CD4-positive, alpha-beta T cell treated with Interferon alpha-2 for 1 hour (primary cell): ENCODE measurements around the gene TMC8.
"Not testable (repeated sequence)": the region's sequence is repeated elsewhere in the genome, so short reads cannot be mapped to it uniquely, and the experiment has no call there.

ENCODE experiments used
- DNase-seq, 2 donors: peaks; one replicate each; pipeline ENCODE4 v3.0.0-alpha.2; 2020 to 2022

The TMC8 gene

DNA sequence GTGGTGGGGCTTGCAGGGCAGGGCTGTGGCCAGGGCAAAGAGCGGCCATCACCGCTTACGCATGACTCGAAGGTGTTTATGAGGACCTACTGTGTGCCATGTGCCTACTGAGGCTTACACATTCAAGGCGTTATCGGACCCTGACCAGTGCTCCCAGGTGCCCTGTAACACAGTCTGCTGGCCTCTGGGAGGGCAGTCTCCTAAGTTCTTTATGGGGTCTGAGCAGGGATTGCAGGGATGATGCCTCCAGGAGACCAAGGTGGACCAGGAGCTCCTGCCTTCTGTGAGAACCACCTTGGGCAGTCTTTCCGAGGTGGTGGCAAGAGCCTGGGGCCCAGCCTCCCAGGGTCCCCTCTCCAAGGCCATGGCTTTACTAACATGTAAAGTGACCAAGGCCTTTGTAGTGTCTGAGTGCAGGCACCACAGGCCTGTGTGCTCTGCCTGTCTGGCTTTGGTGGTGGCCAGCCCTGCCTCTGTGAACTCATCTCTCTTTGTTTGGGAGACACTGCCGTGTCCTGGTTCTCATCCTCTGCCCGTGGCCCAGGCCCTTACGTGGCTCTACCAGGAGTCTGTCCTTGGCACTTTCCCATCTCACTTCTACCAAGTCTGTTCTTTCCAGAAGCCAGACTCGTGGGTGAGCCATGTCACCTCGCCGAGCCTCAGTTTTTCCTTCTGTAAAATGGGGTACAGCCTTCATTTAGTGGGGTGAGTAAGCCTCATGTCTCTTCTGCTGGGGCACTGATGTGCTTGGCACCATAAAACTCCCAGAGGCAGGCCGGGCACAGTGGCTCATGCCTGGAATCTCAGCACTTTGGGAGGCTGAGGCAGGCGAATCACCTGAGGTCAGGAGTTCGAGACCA lies 34.4 kb downstream of the TMC8 start:
- no peak for DNase-seq

DNA sequence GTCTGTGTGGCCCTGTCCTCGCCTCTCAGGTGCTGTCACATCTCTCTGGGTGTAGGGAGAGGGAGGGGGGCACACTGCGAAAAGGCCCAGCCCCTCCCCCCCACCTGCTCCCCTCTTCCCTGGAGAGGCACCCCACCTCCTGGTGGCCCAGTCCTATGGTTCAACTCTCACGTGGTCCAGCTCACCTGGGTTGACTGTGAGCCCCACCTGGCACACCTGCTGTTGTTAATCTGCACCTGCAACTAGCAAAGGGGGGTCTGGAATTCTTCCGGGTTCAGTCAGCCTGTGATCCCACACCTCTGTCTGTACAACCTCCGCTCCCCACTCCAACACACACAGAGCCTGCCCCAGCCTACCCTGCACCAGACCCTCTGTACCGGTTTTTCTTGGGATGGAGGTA lies 35.8 kb downstream of the TMC8 start:
- DNase-seq = no peak

GRCh38 chr17:78168242-78168902 lies 37.8 kb downstream of the TMC8 start, which contains the start of gene SYNGR2:
Gene SYNGR2 (plus strand): TSS chr17:78168581. CDS start chr17:78168617, 36 bp downstream.
- peak; percentile 85 to 90 for DNase-seq

- DNase-seq = peak; percentile 63 to 78
These were observed 38.6 kb downstream of the TMC8 start for GRCh38 chr17:78168903-78169793.

GRCh38 chr17:78170692-78171590 lies 40.4 kb downstream of the TMC8 start:
- DNase-seq = no peak

DNA sequence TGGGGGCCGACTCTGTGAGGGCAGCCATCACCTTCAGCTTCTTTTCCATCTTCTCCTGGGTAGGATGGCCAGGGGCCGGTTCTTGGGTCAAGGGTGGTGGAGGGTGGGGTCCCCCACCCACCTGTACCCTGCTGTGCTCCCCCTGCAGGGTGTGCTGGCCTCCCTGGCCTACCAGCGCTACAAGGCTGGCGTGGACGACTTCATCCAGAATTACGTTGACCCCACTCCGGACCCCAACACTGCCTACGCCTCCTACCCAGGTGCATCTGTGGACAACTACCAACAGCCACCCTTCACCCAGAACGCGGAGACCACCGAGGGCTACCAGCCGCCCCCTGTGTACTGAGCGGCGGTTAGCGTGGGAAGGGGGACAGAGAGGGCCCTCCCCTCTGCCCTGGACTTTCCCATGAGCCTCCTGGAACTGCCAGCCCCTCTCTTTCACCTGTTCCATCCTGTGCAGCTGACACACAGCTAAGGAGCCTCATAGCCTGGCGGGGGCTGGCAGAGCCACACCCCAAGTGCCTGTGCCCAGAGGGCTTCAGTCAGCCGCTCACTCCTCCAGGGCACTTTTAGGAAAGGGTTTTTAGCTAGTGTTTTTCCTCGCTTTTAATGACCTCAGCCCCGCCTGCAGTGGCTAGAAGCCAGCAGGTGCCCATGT lies 41.1 kb downstream of the TMC8 start:
- DNase-seq = not testable (repeated sequence)

DNA sequence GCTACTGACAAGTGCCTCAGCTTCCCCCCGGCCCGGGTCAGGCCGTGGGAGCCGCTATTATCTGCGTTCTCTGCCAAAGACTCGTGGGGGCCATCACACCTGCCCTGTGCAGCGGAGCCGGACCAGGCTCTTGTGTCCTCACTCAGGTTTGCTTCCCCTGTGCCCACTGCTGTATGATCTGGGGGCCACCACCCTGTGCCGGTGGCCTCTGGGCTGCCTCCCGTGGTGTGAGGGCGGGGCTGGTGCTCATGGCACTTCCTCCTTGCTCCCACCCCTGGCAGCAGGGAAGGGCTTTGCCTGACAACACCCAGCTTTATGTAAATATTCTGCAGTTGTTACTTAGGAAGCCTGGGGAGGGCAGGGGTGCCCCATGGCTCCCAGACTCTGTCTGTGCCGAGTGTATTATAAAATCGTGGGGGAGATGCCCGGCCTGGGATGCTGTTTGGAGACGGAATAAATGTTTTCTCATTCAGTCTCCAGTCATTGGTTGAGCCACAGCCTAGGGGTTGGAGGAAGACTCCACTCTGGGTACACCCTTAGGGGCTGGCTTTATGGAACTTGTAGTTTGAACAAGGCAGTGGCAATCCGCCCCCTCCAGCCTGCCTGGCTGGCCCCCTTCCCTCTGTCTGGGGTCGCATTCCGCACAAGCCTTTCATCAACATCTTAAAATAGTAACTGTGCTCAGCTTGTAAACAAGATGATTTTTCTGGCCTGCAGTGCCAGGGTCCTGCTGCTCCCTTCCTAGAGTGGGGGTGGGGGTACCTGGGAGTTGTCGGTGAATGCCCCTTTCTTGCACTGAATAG lies 41.9 kb downstream of the TMC8 start:
- peak in 1 of 2 donors; percentile 45 for DNase-seq

GRCh38 chr17:78173097-78173715 lies 42.6 kb downstream of the TMC8 start:
- DNase-seq = peak; percentile 23 to 53

- peak in 1 of 2 donors; percentile 58 for DNase-seq
These were observed 43.8 kb downstream of the TMC8 start for GRCh38 chr17:78174346-78174869.

GRCh38 chr17:78174870-78175642 lies 44.5 kb downstream of the TMC8 start:
- no peak for DNase-seq

- DNase-seq = no peak
These were observed 45.0 kb downstream of the TMC8 start for GRCh38 chr17:78175643-78175981.

DNA sequence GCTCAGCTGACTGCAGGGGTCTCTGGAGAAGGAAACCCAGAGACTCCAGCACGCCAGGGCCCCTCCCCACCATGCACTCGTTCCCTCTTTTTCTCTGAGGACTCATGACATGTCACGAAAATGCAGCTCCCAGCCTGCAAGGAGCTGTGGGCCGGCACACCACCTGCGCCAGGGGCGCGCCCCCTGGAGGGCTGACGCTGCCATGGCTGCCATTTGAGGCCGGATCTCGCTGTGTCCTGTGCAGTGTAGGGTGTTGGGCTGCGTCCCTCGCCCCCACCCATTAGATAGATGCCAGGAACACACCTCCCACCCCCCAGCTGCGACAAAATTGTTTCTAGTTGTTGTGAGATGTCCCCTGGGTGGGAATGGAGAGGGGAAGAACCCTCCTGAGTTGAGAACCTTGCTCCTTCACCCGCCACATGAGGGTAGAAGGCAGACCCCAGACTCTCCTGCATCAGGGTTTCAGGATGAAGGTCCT lies 46.0 kb downstream of the TMC8 start:
- peak; percentile 77 to 83 for DNase-seq

DNA sequence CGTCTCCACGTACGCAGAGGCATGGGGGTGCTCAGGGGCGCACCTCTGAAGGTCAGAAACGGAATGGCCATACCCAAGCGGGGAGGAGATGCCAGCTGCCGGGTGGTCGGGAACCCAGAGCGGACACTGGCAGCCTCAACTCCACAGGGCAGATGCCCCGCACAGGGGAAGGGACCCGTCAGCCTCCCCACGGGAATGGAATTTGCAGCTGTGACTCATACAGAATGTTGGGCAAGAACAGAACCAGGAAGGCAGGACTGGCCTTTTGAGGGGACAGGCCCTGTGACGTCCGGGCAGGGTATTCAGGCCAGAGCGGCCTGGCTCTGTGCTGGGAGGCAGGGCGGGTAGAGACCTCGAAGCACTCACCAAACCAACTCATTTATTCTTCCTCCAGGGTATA lies 48.8 kb downstream of the TMC8 start:
- DNase-seq = no peak

DNA sequence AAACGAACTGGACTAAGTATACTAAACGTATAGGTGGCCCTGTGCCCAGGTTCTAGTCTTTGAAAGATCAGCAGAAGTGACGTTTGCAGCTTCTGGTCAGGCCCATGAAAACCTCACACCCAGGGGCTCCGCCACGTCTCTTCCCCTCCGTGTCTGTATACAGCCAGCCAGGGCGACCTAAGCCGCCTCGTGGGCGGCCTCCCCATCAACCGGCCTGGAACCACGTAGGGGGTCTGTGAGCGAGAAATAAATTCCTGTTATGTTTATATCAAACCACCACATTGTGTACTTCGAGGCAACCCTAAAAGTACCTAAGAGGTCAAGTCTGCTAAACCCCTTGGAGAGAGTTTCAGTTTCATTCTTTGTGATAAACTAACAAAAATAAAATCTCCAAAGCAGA lies 49.5 kb downstream of the TMC8 start:
- no peak for DNase-seq

DNA sequence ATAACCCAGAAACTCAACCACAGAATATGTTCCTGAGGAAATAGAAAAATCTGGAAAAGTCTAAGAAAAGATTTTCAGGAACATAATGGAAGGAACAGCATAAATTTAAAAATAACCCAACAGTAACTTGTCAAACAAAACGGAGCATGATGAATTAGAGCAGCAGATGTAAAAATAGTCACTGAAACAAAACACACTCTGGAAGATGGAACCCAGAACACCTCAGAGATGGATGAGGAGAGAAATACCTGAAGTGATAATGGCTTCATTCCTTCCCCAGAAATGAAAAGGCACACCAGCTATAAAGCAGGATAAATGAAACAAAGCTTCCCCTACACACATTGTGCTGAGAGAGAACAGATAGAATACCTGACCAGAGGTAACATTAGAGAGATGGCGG lies 49.9 kb downstream of the TMC8 start:
- DNase-seq = no peak

DNA sequence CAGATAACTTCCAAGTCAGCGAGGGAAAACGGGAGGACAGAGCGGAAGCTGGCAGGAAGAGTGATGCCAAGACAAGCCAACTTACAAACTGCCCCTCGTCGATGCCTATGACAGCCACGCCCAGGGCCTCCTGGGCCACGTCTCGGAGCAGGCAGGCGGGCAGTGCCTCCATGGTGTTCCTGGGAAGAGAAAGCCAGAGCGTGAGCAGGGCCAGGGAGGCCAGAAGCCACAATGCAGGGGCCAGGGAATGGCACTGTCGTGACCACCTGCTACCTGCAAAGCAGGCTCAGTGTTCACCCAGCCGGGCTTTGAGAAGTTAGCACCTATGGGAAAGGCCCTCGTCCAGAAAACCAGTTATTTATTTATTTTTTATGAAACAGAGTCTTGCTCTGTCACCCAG lies 51.9 kb downstream of the TMC8 start:
- no peak for DNase-seq

GRCh38 chr17:78183916-78184315 lies 53.3 kb downstream of the TMC8 start:
- DNase-seq = no peak

GRCh38 chr17:78184351-78184750 lies 53.8 kb downstream of the TMC8 start:
- DNase-seq = no peak

GRCh38 chr17:78184868-78185267 lies 54.3 kb downstream of the TMC8 start:
- no peak for DNase-seq
